ENCODE measurements around the gene PLAAT3.
"Not testable (repeated sequence)": the region's sequence is repeated elsewhere in the genome, so short reads cannot be mapped to it uniquely, and the experiment has no call there.

Gene PLAAT3

GRCh38 chr11:63528156-63528555, 86.1 kb downstream of the PLAAT3 start:
- DNase-seq (ENCODE audit: low read depth); H3K4me3 ChIP-seq (ENCODE audit: low read depth, low read length): not testable (repeated sequence)

GRCh38 chr11:63527667-63528066, 86.6 kb downstream of the PLAAT3 start:
- DNase-seq (ENCODE audit: low read depth), result no peak
- no peak overlapping the region for H3K4me3 ChIP-seq (ENCODE audit: low read depth, low read length)

Measured in skeletal muscle cell (primary cell).